ENCODE data around the gene GNG8. TPM values are rescaled to one million over a fixed set of nuclear protein-coding genes. Genes with fewer than 3 reads are reported as not detected.
A peak's percentile ranks its signal among the peaks of the same experiment; 100 is the strongest.

The GNG8 gene
- not detected in 2 replicates for total RNA-seq (2013; cell fraction: nucleolus; rRNA removed)
- total RNA-seq (2014; rRNA removed) (not detected in 2 replicates), total RNA-seq (2014; rRNA removed; fragmentation: Illumina TruSeq; extraction: Trizol) (not detected in 2 replicates), total RNA-seq (2021) (not detected in 2 replicates), polyA plus RNA-seq (2011; rRNA removed) (1.2 TPM in 1 of 2 replicates, not detected in the other), polyA plus RNA-seq (2014; fragmentation: Illumina TruSeq; extraction: Trizol) (not detected in 2 replicates), polyA plus RNA-seq (2014; fragmentation: Nextera tagmentation; extraction: Ambion mirVana) (1 to 10 TPM; 4.1 to 6.6 TPM), polyA plus RNA-seq (2014; rRNA removed) (not detected in 2 replicates), polyA plus RNA-seq (2016; fragmentation: Nextera tagmentation; extraction: Ambion mirVana) (1 to 10 TPM in 1 of 2 experiments, not detected in 1; 1.3 TPM), polyA minus RNA-seq (2011; rRNA and poly(A)+ RNA removed) (not detected in 2 replicates), Bru-seq, nascent RNA (percentile 43 among the genes with signal in this experiment), BruChase-seq, experiment 1, labeled RNA remaining after a 6-hour chase (percentile 35 among the genes with signal in this experiment), BruChase-seq, experiment 2, labeled RNA remaining after a 2-hour chase (percentile 38 among the genes with signal in this experiment)
- not detected for polyA plus RNA-seq (2011; ENCODE audit: low read depth)
- polyA plus RNA-seq (2011; cell fraction: cytosol; rRNA removed) = not detected in 2 replicates
- polyA plus RNA-seq (2011; cell fraction: nucleus; rRNA removed) = not detected in 2 replicates
- polyA plus RNA-seq (2012) = 10.6 TPM in 1 of 2 replicates, not detected in the other
- not detected in 2 replicates for polyA minus RNA-seq (2011; cell fraction: cytosol; rRNA and poly(A)+ RNA removed)
- not detected in 2 replicates for polyA minus RNA-seq (2011; cell fraction: nucleus; rRNA and poly(A)+ RNA removed)
- long read RNA-seq, experiment 1 = 0 reads
- long read RNA-seq, experiment 2 = 0 reads

DNA sequence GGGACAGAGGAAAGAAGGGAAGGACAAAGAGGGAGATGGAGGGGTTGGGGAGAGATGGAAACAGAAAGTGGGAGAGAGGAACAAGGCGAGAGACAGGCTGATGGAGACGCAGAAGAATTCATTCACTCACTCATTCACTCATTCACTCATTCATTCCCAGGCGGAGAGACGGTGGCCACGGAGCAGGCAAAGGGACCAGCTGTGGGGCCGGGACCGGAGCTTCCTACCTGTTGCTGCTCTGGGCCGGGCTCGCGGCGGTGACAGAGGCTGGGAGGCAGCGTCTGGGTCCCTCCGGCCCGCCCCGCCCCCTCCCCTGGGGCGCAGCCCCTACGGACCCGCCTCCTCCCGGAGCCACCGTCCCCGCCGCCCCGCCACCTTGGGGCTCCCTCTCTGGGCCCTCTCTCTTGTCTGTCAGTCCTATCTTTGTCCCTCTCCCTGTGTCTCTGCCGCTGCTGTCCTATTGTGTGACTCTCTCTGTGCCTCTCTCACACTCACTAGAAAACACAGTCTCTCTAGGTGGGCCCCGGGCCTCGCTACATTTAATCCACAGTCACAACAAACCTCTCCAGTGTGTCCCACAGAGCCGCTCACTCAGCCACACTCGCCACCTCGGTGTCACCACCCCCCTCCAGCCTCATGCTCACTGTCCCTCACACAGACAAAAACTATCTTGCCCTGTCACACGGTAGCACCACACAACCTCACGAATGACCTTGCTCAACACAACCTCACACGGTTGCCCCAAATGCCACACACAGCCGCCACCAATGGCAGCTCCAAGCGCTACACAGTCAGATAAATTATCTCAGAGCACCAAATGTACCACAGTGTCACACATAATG lies at the start of gene GNG8:
Gene GNG8 (minus strand): TSS at position 283 of the 842 bp plus-strand sequence. CDS start 1,520 bp downstream, outside the sequence.
- no peak within 1 kb of the TSS for H3K4me3 ChIP-seq
- H3K27me3 ChIP-seq (replicated peaks in 1 of 2; ENCODE audit: control insufficient read depth in 2 of 2, insufficient read depth in 2 of 2, low read length in 1 of 2) = peaks cover 0 to 3% of the 10 kb centered on the region in 2 experiments; a peak in 1 of 4 replicates
- no peaks in the 10 kb centered on the region; the same call in 2 of the 3 replicates for H3K9me3 ChIP-seq (replicated peaks; ENCODE audit: control insufficient read depth, insufficient read depth, low read length)
- CTCF ChIA-PET = interaction anchor here (0.6 to 1.7 kb wide), 5 partner anchors 17 to 25 kb away, joined by 3 to 12 read pairs (median 7); no protein-coding TSS in a partner anchor
- H3K4me2 ChIP-seq (ENCODE audit: control insufficient read depth, insufficient read depth) = peak within 1 kb of the TSS; percentile 66; the same call in 1 of the 2 replicates
- no peak within 1 kb of the TSS for H3K9ac ChIP-seq (ENCODE audit: control insufficient read depth, insufficient read depth, low read length)
- no peaks in the 10 kb centered on the region for H3K79me2 ChIP-seq (ENCODE audit: control insufficient read depth, insufficient read depth, low read length)
- ATAC-seq (no peak), FAIRE-seq (no peak), DNase-seq (ENCODE audit: low read depth, low spot score) (no peak)
- peak; percentile 39 for TF ChIP-seq MEF2B (IDR thresholded peaks at IDR 0.05; ENCODE audit: partially characterized antibody, poor library complexity, severe bottlenecking)
- TF ChIP-seq, protein P1, sequence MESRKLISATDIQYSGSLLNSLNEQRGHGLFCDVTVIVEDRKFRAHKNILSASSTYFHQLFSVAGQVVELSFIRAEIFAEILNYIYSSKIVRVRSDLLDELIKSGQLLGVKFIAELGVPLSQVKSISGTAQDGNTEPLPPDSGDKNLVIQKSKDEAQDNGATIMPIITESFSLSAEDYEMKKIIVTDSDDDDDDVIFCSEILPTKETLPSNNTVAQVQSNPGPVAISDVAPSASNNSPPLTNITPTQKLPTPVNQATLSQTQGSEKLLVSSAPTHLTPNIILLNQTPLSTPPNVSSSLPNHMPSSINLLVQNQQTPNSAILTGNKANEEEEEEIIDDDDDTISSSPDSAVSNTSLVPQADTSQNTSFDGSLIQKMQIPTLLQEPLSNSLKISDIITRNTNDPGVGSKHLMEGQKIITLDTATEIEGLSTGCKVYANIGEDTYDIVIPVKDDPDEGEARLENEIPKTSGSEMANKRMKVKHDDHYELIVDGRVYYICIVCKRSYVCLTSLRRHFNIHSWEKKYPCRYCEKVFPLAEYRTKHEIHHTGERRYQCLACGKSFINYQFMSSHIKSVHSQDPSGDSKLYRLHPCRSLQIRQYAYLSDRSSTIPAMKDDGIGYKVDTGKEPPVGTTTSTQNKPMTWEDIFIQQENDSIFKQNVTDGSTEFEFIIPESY (IDR thresholded peaks at IDR 0.05) = peak; percentile 96
- TF ChIP-seq NR2C1 (IDR thresholded peaks at IDR 0.05) = no peak
- no peak for TF ChIP-seq SUZ12 (IDR thresholded peaks at IDR 0.05; ENCODE audit: unreplicated experiment)
- TF ChIP-seq ZNF384 (IDR thresholded peaks at IDR 0.05; ENCODE audit: borderline replicate concordance, low read depth, low read length) = peak; percentile 18; the same call in 1 of the 2 replicates
- TF ChIP-seq ZNF24 (IDR thresholded peaks at IDR 0.05) = peak; percentile 97
- TF ChIP-seq IKZF2 (IDR thresholded peaks at IDR 0.05) = 0 out of 4 replicates have a peak, but pooled peaks of 1 of the 2 experiments have one; percentile 24
- no peak for TF ChIP-seq CBX3 (IDR thresholded peaks at IDR 0.05; ENCODE audit: borderline replicate concordance, low read depth)
- RAD21 ChIA-PET (ENCODE audit: unreplicated experiment) = interaction anchor here (1.4 to 1.9 kb wide), 5 partner anchors 12 to 25 kb away, joined by 4 to 18 read pairs (median 7); partner anchors contain the start of gene DACT3
- BruUV-seq (replicated peaks) = no TSS peak
- intact Hi-C loops (cut with micrococcal nuclease; ENCODE audit: unreplicated experiment) (no loop called here), in situ Hi-C loops (cut with MboI) (no loop called here)
- H3K36me3 ChIP-seq (ENCODE audit: control insufficient read depth in 2 of 2, insufficient read depth in 2 of 2, low read length in 1 of 2) = no peaks in the 10 kb centered on the region
- 13% methylated on average over 21 of the region's 34 CpGs for WGBS (ENCODE audit: insufficient coverage, insufficient replicate concordance, low lambda C conversion rate, missing lambda C conversion rate)
- no peaks in the 10 kb centered on the region for H4K20me1 ChIP-seq (ENCODE audit: control insufficient read depth, insufficient read depth)
- SMC1A ChIA-PET (ENCODE audit: uncharacterized antibody, unreplicated experiment) = interaction anchor here (1.5 to 2.0 kb wide), 3 partner anchors 18 to 26 kb away, joined by 5 to 17 read pairs (median 9); partner anchors contain the start of gene DACT3
- no peak within 1 kb of the TSS; the same call in 1 of the 2 replicates for H2AFZ ChIP-seq (ENCODE audit: control insufficient read depth, low read depth, low read length)
- POLR2A ChIA-PET = interaction anchor here (0.6 to 1.1 kb wide), 3 partner anchors 11 to 112 kb away, joined by 4 to 6 read pairs (median 4); partner anchors contain the start of gene PTGIR
- H3K27ac ChIP-seq (ENCODE audit: control insufficient read depth, insufficient read depth) = no peak within 1 kb of the TSS
- peaks cover 25% of the 10 kb centered on the region for H3K4me1 ChIP-seq (ENCODE audit: control insufficient read depth, insufficient read depth, low read length)
